Lower lobe of right lung (tissue), 1 donor: ENCODE data around the gene SLC9C2. TPM values are rescaled to one million over a fixed set of nuclear protein-coding genes. Genes with fewer than 3 reads are reported as not detected.

Experiments used
- total RNA-seq: library from RNA; stranded (reverse); fragmentation: NEBNext Ultra II Directional; extraction: Animal tissue kit (Norgen Biotek cat#: 25700); gene quantifications from one replicate; pipeline ENCODE4 v1.2.1, GENCODE V29; 2021
- donor health status: DM: no; HTN: yes; CAD: no; lungs with severe emphysema.

Gene SLC9C2
- total RNA-seq, 1 donor from 2014 or later, result 1.4 TPM

Other genes starting within 250 kb of the SLC9C2 start
- gene PRDX6, start 125.7 kb downstream of the SLC9C2 start, total RNA-seq, result 187 TPM
- gene TEX50, start 32.3 kb upstream of the SLC9C2 start, total RNA-seq, result not detected
- gene ANKRD45, start 66.8 kb upstream of the SLC9C2 start, total RNA-seq, result 4.2 TPM
- 24.9 TPM for gene KLHL20, start 111.9 kb upstream of the SLC9C2 start, total RNA-seq
- gene DARS2, start 221.6 kb upstream of the SLC9C2 start, total RNA-seq, result 17.1 TPM
- gene CENPL, start 221.8 kb upstream of the SLC9C2 start, total RNA-seq, result 6.9 TPM